Skeletal muscle tissue (tissue), 4 donors: ENCODE results near the gene KMT2C. TPM values are rescaled to one million over a fixed set of nuclear protein-coding genes. Genes with fewer than 3 reads are reported as not detected.
"Not testable (repeated sequence)": the region's sequence is repeated elsewhere in the genome, so short reads cannot be mapped to it uniquely, and the experiment has no call there.

Experiments
- H3K27ac ChIP-seq: one replicate; pipeline ENCODE4 v1.7.0; 2013; ENCODE audit warnings: mild to moderate bottlenecking, low read depth, low read length, inconsistent platforms
- H3K27me3 ChIP-seq, 3 donors: one replicate each; pipeline ENCODE4 v1.7.0; 2013; ENCODE audit warnings: low read length in 3 of 3; ENCODE audit not compliant: control insufficient read depth in 3 of 3, insufficient read depth in 3 of 3
- H3K36me3 ChIP-seq, 3 donors: one replicate each; pipeline ENCODE4 v1.7.0; 2013; ENCODE audit warnings: low read length in 3 of 3; ENCODE audit not compliant: control insufficient read depth in 3 of 3, insufficient read depth in 3 of 3
- H3K4me1 ChIP-seq, 3 donors: one replicate each; pipeline ENCODE4 v1.7.0; 2013; ENCODE audit warnings: low read length in 3 of 3, mild to moderate bottlenecking in 3 of 3; ENCODE audit not compliant: control insufficient read depth in 3 of 3, insufficient read depth in 3 of 3
- H3K4me3 ChIP-seq, 3 donors: one replicate each; pipeline ENCODE4 v1.7.0; 2013; ENCODE audit warnings: low read length in 3 of 3
- H3K9ac ChIP-seq, 3 donors: one replicate each; pipeline ENCODE4 v1.7.0; 2013; ENCODE audit warnings: low read length in 3 of 3, mild to moderate bottlenecking in 3 of 3, moderate library complexity in 2 of 3, low read depth in 1 of 3
- H3K9me3 ChIP-seq, 3 donors: one replicate each; pipeline ENCODE4 v1.7.0; 2013; ENCODE audit warnings: low read length in 3 of 3; ENCODE audit not compliant: control insufficient read depth in 3 of 3
- total RNA-seq: library from RNA; depleted of rRNA; stranded (reverse); fragments of >200 nt; gene quantifications from one replicate; pipeline ENCODE4 v1.2.3, GENCODE V29; 2014
- donor health status: Osteomylitis.

The KMT2C gene
- total RNA-seq, result 61.6 TPM

DNA sequence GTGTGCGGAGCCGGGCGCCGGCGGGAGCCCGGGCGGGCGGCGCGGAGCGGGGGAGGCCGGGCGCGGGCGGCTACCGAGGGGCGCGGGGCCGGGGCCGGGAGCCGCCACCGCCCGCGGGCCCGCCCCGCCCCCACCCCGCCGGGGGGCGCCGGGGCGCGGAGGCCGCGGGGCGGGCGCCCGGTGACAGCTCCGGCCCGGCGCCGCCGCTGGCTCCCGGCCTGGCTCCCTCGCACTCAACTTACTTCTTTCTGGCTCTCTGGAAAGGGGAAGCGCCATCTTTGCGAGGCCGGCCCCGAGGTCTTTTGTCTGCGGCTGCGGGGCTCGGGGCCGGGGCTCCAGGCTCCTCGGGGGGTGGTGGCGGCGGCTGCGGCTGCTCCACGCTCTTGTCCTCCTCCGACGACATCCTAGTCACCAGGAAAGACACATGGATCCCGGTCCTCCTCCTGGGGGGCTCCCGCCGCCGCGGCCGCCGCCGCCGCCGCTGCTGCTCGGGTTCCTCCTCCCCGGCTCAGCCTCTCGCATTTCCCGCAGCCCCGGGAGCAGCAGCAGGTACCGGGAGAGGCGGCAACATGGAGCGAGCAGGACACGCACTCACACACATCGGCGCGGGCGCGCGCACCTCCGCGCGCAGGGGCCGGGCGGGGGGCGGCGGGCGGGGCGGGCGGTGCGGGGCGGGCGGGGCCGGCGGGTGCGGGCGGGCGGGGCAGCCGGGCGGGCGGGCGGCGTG lies at the start of gene KMT2C:
Gene KMT2C, minus strand, starts transcription at position 620 of the 727 bp plus-strand sequence. Its CDS starts 217 bp downstream, at position 403.
- Histone ChIP-seq H3K9ac (peak within 1 kb of the TSS; percentile 83 to 85 (median 84)), H3K9me3 (no peaks in the 10 kb centered on the region), H3K27ac (peak within 1 kb of the TSS; percentile 94), H3K36me3 (no peaks in the 10 kb centered on the region), H3K4me3 (peak within 1 kb of the TSS; percentile 77 to 86 (median 80)), H3K4me1 (peaks cover 10 to 17% (median 12%) of the 10 kb centered on the region in 3 donors), H3K27me3 (no peaks in the 10 kb centered on the region)

DNA sequence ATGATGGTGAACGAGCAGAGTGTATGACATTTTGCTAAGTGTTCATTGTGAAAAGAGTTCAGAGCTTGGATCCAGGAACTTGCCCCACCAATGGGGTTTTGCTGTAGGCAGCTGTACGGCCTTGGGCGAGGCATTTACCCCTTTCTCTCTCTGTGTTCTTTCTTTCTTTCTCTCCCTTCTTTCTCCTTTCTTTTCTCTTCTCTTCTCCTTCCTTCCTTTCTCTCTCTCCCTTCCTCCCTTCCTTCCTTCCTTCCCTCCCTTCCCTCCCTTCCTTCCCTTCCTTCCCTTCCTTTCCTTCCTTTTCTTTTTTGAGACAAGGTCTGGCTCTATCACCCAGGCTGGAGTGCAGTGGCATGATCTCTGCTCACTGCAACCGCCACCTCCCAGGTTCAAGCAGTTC lies 45.3 kb upstream of the KMT2C start:
- Histone ChIP-seq H3K9me3 (no peaks in the 10 kb centered on the region), H3K4me3 (no peak overlapping the region), H3K27ac (no peak overlapping the region), H3K9ac (no peak overlapping the region), H3K27me3 (no peaks in the 10 kb centered on the region), H3K36me3 (no peaks in the 10 kb centered on the region), H3K4me1 (no peaks in the 10 kb centered on the region)

GRCh38 chr7:152480664-152481063 lies 44.9 kb upstream of the KMT2C start:
- Histone ChIP-seq H3K9ac (no peak overlapping the region), H3K4me1 (no peaks in the 10 kb centered on the region), H3K27me3 (no peaks in the 10 kb centered on the region), H3K27ac (no peak overlapping the region), H3K36me3 (no peaks in the 10 kb centered on the region), H3K9me3 (no peaks in the 10 kb centered on the region), H3K4me3 (no peak overlapping the region)

- Histone ChIP-seq H3K36me3 (no peaks in the 10 kb centered on the region), H3K4me1 (no peaks in the 10 kb centered on the region), H3K9ac (no peak overlapping the region), H3K9me3 (no peaks in the 10 kb centered on the region), H3K4me3 (no peak overlapping the region), H3K27ac (no peak overlapping the region), H3K27me3 (no peaks in the 10 kb centered on the region)
These were observed 43.8 kb upstream of the KMT2C start for GRCh38 chr7:152479595-152479994.

DNA sequence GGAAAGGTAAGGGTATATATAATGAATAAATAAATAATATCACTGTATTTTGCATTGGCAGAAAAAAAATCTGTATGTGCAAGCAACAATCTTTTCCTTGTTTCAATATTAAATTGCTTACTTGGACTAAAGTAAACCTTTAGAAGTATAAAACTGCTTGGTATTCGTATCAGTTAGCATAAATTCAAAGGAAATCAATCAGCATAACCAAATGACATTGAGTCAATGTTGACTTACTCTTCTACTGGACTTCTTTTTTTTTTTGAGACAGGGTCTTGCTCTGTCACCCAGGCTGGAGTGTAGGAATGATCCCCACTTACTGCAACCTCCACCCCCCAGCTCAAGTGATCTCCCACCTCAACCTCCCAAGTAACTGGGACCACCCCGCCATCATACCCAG lies 42.3 kb upstream of the KMT2C start:
- no peaks in the 10 kb centered on the region for H3K9me3 ChIP-seq
- no peaks in the 10 kb centered on the region for H3K27me3 ChIP-seq
- no peaks in the 10 kb centered on the region for H3K36me3 ChIP-seq
- no peak overlapping the region for H3K9ac ChIP-seq
- H3K4me1 ChIP-seq, result no peaks in the 10 kb centered on the region
- H3K27ac ChIP-seq, result no peak overlapping the region
- H3K4me3 ChIP-seq, result no peak overlapping the region

- H3K4me1 ChIP-seq, result no peaks in the 10 kb centered on the region
- no peak overlapping the region for H3K9ac ChIP-seq
- no peak overlapping the region for H3K4me3 ChIP-seq
- H3K36me3 ChIP-seq, result no peaks in the 10 kb centered on the region
- no peaks in the 10 kb centered on the region for H3K27me3 ChIP-seq
- no peaks in the 10 kb centered on the region for H3K9me3 ChIP-seq
- no peak overlapping the region for H3K27ac ChIP-seq
These were observed 41.3 kb upstream of the KMT2C start for GRCh38 chr7:152477079-152477478.

- H3K27me3 ChIP-seq, result no peaks in the 10 kb centered on the region
- no peaks in the 10 kb centered on the region for H3K4me1 ChIP-seq
- no peak overlapping the region for H3K9ac ChIP-seq
- H3K27ac ChIP-seq, result no peak overlapping the region
- no peaks in the 10 kb centered on the region for H3K9me3 ChIP-seq
- H3K36me3 ChIP-seq, result no peaks in the 10 kb centered on the region
- H3K4me3 ChIP-seq, result no peak overlapping the region
These were observed 40.7 kb upstream of the KMT2C start for GRCh38 chr7:152476551-152476950.

- not testable (repeated sequence) for H3K9ac ChIP-seq, H3K4me3 ChIP-seq, H3K9me3 ChIP-seq, H3K27me3 ChIP-seq, H3K27ac ChIP-seq, H3K4me1 ChIP-seq, H3K36me3 ChIP-seq
These were observed 35.3 kb upstream of the KMT2C start for GRCh38 chr7:152471023-152471620.

DNA sequence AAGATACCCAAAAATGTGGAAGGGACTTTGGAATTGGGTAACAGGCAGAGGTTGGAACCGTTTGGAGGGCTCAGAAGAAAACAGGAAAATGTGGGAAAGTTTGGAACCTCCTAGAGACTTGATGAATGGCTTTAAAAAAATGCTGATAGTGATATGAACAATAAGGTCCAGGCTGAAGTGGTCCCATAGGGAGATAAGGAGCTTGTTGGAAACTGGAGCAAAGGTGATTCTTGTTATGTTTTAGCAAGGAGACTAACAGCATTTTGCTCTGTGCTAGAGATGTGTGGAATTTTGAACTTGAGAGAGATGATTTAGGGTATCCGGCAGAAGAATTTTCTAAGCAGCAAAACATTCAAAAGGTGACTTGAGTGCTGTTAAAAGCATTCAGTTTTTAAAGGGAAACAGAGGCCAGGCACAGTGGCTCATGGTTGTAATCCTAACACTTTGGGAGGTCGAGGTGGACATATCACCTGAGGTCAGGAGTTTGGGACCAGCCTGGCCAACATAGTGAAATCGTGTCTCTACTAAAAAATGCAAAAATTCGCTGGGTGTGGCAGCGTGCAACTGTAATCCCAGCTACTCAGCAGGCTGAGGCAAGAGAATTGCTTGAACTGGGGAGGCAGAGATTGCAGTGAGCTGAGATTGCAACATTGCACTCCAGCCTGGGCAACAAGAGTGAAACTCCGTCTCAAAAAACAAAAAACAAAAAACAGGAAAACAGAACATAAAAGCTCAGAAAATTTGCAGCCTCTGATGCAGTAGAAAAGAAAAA lies 34.6 kb upstream of the KMT2C start:
- H3K9me3 ChIP-seq, H3K36me3 ChIP-seq, H3K27me3 ChIP-seq, H3K4me1 ChIP-seq, H3K9ac ChIP-seq, H3K27ac ChIP-seq, H3K4me3 ChIP-seq: not testable (repeated sequence)

DNA sequence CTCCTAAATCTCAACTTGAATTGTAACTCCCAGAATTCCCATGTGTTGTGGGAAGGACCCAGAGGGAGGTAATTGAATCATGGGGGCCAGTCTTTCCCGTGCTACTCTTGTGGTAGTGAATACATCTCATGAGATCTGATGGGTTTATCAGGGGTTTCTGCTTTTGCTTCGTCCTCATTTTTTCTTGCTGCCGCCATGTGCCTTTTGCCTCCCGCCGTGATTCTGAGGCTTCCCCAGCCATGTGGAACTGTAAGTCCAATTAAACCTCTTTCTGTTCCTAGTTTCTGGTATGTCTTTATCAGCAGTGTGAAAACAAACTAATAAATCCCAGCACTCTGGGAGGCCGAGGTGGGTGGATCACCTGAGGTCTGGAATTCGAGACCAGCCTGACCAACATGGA lies 33.8 kb upstream of the KMT2C start:
- not testable (repeated sequence) for H3K4me3 ChIP-seq, H3K9me3 ChIP-seq, H3K27me3 ChIP-seq, H3K4me1 ChIP-seq, H3K36me3 ChIP-seq, H3K9ac ChIP-seq, H3K27ac ChIP-seq
